ENCODE measurements around the gene SCYGR5. TPM values are rescaled to one million over a fixed set of nuclear protein-coding genes. Genes with fewer than 3 reads are reported as not detected.

The SCYGR5 gene
- total and polyA plus RNA-seq, 2 of the 8 experiments (the other 6 are each of a cell fraction or from before 2014, with no cell fraction given), result not detected

DNA sequence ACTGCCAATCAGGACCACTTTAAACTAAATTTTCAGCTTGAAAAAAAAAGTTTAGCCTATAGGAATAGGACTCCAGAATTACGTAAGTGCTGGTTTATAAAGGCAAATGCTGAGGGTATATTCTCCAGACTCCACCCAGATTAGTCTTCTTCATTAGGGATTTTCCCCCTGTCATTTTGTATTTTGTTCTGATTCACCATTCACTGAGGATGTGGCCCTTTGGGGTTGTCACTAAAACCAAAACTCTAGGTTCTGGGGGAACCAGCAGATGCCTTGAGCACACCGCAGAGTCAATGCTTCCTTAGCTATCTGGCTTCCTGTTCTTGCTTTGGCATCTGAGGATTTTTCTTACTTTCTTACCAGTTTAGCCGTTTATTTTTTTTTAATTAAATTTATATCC is 38.8 kb upstream of the SCYGR5 start:
- ChIA-PET CTCF (ENCODE audit: partially characterized antibody) (interaction anchor here (1.4 to 1.5 kb wide), 2 partner anchors 11 to 138 kb away, joined by 4 to 5 read pairs; no protein-coding TSS in a partner anchor), POLR2A (ENCODE audit: partially characterized antibody) (no interaction called here)
- Histone ChIP-seq H3K9ac (replicated peaks in 1 of 4; ENCODE audit: extremely low read depth in 1 of 4, low read depth in 3 of 4, low read length in 3 of 4) (no peak overlapping the region), H3K4me2 (ENCODE audit: insufficient read depth in 1 of 2, low read depth in 2 of 2, low read length in 2 of 2) (no peak overlapping the region), H2BK15ac (ENCODE audit: low read length) (no peak overlapping the region), H3K4ac (replicated peaks; ENCODE audit: insufficient read length, low read depth, low read length) (no peak overlapping the region), H4K20me1 (replicated peaks in 1 of 2; ENCODE audit: control insufficient read depth in 1 of 2, insufficient read depth in 2 of 2, low read length in 2 of 2) (no peaks in the 10 kb centered on the region), H4K8ac (ENCODE audit: extremely low read depth, insufficient read depth, low read length) (no peak overlapping the region), H3K27ac (ENCODE audit: low read depth, low read length) (no peak overlapping the region), H3K4me3 (ENCODE audit: extremely low read depth in 1 of 4, insufficient read depth in 2 of 4, low read depth in 3 of 4, low read length in 4 of 4) (no peak overlapping the region), H3K56ac (replicated peaks; ENCODE audit: insufficient read length, low read depth, low read length) (no peak overlapping the region), H4K5ac (ENCODE audit: insufficient read length, low read depth, low read length) (no peak overlapping the region), H3K27me3 (replicated peaks in 1 of 4; ENCODE audit: control insufficient read depth in 3 of 4, extremely low read depth in 1 of 4, insufficient read depth in 3 of 4, low read length in 3 of 4) (no peaks in the 10 kb centered on the region), H3K36me3 (ENCODE audit: control insufficient read depth in 2 of 4, insufficient read depth in 4 of 4, low read length in 3 of 4) (no peaks in the 10 kb centered on the region), H3K23ac (ENCODE audit: insufficient read length) (no peak overlapping the region), H3K9me3 (ENCODE audit: insufficient read depth in 2 of 2, low read depth in 1 of 2, low read length in 1 of 2) (no peaks in the 10 kb centered on the region), H4K91ac (replicated peaks; ENCODE audit: insufficient read length, low read length) (no peak overlapping the region), H3K18ac (ENCODE audit: extremely low read depth, low read length) (no peak overlapping the region), H3K23me2 (ENCODE audit: low read depth, low read length) (no peaks in the 10 kb centered on the region), H3K79me2 (ENCODE audit: control insufficient read depth in 1 of 2, insufficient read depth in 2 of 2, low read length in 2 of 2) (no peaks in the 10 kb centered on the region), H2BK12ac (ENCODE audit: low read depth, low read length) (no peak overlapping the region), H3K4me1 (replicated peaks in 1 of 4; ENCODE audit: control insufficient read depth in 3 of 4, insufficient read depth in 4 of 4, low read length in 3 of 4) (no peaks in the 10 kb centered on the region), H2AFZ (ENCODE audit: low read length) (no peak overlapping the region), H2BK20ac (ENCODE audit: low read length) (no peak overlapping the region), H3K14ac (ENCODE audit: insufficient read length) (no peak overlapping the region), H2BK5ac (ENCODE audit: low read depth, low read length) (no peak overlapping the region), H2AK5ac (ENCODE audit: low read depth, low read length) (no peak overlapping the region), H2BK120ac (replicated peaks; ENCODE audit: low read depth, low read length) (no peak overlapping the region), H3K79me1 (ENCODE audit: low read depth, low read length) (no peaks in the 10 kb centered on the region; the same call in 1 of the 2 replicates)
- WGBS, 2 experiments (ENCODE audit: extremely low coverage in 1 of 2, insufficient coverage in 1 of 2, insufficient read length in 1 of 2, insufficient replicate concordance in 2 of 2, low coverage in 1 of 2, low lambda C conversion rate in 2 of 2, missing lambda C conversion rate in 1 of 2), result 91% methylated on average over 3 of the region's 3 CpGs; no CpG with 5 or more reads in 1 of the 2 experiments
- no peak for DNase-seq (ENCODE audit: low read depth in 1 of 2, low spot score in 2 of 2)
- no peak for FAIRE-seq
- TF ChIP-seq HDAC6 (IDR thresholded peaks at IDR 0.05; ENCODE audit: low read depth, low read length) (no peak), GABPA (IDR thresholded peaks at IDR 0.05; ENCODE audit: borderline replicate concordance, insufficient read depth, low read length) (no peak), MAFK (IDR thresholded peaks at IDR 0.05; ENCODE audit: low read depth, low read length) (no peak), BRCA1 (IDR thresholded peaks at IDR 0.05; ENCODE audit: low read depth, low read length) (no peak), EGR1 (IDR thresholded peaks at IDR 0.05; ENCODE audit: borderline replicate concordance, low read depth, low read length) (no peak), ZNF274 (IDR thresholded peaks at IDR 0.05; ENCODE audit: borderline replicate concordance, extremely low read depth, low read length) (no peak), GTF2F1 (IDR thresholded peaks at IDR 0.05; ENCODE audit: borderline replicate concordance, low read depth, low read length) (no peak), RAD21 (IDR thresholded peaks at IDR 0.05 in 1 of 2, conservative IDR thresholded peaks at IDR 0.05 in 1 of 2; ENCODE audit: low read depth in 2 of 2, low read length in 2 of 2) (no peak), SP4 (IDR thresholded peaks at IDR 0.05; ENCODE audit: low read length) (no peak), SP2 (IDR thresholded peaks at IDR 0.05; ENCODE audit: low read length) (no peak), YY1 (IDR thresholded peaks at IDR 0.05; ENCODE audit: low read depth, low read length) (no peak)
- TF ChIP-seq, protein P1, sequence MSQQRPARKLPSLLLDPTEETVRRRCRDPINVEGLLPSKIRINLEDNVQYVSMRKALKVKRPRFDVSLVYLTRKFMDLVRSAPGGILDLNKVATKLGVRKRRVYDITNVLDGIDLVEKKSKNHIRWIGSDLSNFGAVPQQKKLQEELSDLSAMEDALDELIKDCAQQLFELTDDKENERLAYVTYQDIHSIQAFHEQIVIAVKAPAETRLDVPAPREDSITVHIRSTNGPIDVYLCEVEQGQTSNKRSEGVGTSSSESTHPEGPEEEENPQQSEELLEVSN (IDR thresholded peaks at IDR 0.05), result no peak
- TF ChIP-seq, protein P2, sequence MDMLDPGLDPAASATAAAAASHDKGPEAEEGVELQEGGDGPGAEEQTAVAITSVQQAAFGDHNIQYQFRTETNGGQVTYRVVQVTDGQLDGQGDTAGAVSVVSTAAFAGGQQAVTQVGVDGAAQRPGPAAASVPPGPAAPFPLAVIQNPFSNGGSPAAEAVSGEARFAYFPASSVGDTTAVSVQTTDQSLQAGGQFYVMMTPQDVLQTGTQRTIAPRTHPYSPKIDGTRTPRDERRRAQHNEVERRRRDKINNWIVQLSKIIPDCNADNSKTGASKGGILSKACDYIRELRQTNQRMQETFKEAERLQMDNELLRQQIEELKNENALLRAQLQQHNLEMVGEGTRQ (IDR thresholded peaks at IDR 0.05; ENCODE audit: low read length), result no peak
